T-helper 2 cell (primary cell): ENCODE results near the gene RGS21.

Source experiments
- DNase-seq, 5 experiments: peaks; one replicate each; pipeline versions ENCODE4 v3.0.0 to v3.0.0-alpha.2; 2012 to 2022

The RGS21 gene

GRCh38 chr1:192379554-192379953 is 62.8 kb downstream of the RGS21 start:
- no peak for DNase-seq

GRCh38 chr1:192382758-192383157 is 66.0 kb downstream of the RGS21 start:
- no peak for DNase-seq

- DNase-seq, result no peak
These were observed 69.4 kb downstream of the RGS21 start for GRCh38 chr1:192386051-192386650.

DNA sequence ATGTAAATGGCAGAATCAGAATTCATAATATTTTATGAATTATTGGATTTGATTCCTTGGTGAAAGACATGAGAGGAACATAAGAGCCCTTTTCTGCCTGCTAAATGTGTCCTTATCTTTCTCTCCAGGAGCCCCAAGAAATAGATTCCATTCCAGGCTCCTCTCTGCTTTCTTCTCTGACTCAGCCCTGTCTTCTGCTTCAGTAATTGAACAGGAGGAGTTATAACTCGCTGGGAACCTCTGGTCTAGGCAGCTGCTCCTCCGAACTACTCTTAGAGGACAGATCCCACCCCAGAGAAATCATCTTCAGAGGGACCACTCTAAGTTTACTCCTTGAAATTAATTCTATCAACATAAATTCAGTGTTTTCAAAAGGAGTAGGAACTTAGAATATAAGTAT is 78.4 kb downstream of the RGS21 start:
- no peak for DNase-seq

- no peak for DNase-seq
These were observed 79.1 kb downstream of the RGS21 start for GRCh38 chr1:192395895-192396294.

GRCh38 chr1:192399161-192399560 is 82.4 kb downstream of the RGS21 start:
- no peak for DNase-seq

DNA sequence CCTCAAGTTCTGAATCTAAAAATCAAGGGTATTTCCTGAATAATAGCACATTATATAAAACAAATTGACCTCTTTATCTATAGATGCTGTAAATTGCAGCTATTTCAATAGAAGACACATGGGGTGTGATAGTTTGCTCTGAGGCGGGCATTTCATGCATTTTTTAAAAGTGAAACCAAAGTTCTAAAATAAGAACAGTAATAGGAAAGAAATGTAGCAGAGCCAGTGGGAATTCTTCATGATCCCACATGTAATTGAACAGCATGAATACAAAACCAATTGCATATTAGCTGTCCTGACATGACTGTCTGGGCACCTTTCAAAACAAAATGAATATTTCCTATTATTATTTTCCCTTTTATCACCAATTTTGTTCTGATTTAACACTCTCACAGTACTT is 85.0 kb downstream of the RGS21 start:
- no peak for DNase-seq

GRCh38 chr1:192402571-192402970 is 85.8 kb downstream of the RGS21 start:
- DNase-seq, result no peak

GRCh38 chr1:192407206-192407605 is 90.4 kb downstream of the RGS21 start:
- no peak for DNase-seq
